Measurements from ENCODE around the gene MLKL. TPM values are rescaled to one million over a fixed set of nuclear protein-coding genes. Genes with fewer than 3 reads are reported as not detected.

The MLKL gene
- total and polyA plus RNA-seq, 2 of the 13 experiments (the other 11 are each of a cell fraction or from before 2014, with no cell fraction given) = 6.4 to 10.7 TPM

GRCh38 chr16:74700438-74701225 is at the start of gene MLKL (continued):
- TF ChIP-seq CENPT (CRISPR knock-in tag; IDR thresholded peaks at IDR 0.05; ENCODE audit: low read depth) (0 out of 2 replicates have a peak, but pooled peaks have one; percentile 66), GZF1 (CRISPR knock-in tag; IDR thresholded peaks at IDR 0.05) (peak; percentile 80; the same call in 1 of the 2 replicates), ZNF607 (CRISPR knock-in tag; IDR thresholded peaks at IDR 0.05; ENCODE audit: borderline replicate concordance) (0 out of 2 replicates have a peak, but pooled peaks have one; percentile 9), KAT7 (CRISPR knock-in tag; IDR thresholded peaks at IDR 0.05; ENCODE audit: borderline replicate concordance) (peak; percentile 93), DPF2 (CRISPR knock-in tag; IDR thresholded peaks at IDR 0.05; ENCODE audit: borderline replicate concordance, low read depth) (no peak), ZNF510 (CRISPR knock-in tag; IDR thresholded peaks at IDR 0.05; ENCODE audit: low read depth) (peak; percentile 73; the same call in 1 of the 2 replicates), FOSL1 (CRISPR knock-in tag; IDR thresholded peaks at IDR 0.05; ENCODE audit: borderline replicate concordance) (no peak), ZIK1 (CRISPR knock-in tag; IDR thresholded peaks at IDR 0.05; ENCODE audit: borderline replicate concordance, low read depth) (0 out of 2 replicates have a peak, but pooled peaks have one; percentile 50), ZNF567 (CRISPR knock-in tag; IDR thresholded peaks at IDR 0.05; ENCODE audit: borderline replicate concordance) (peak; percentile 89; the same call in 1 of the 2 replicates), ZNF614 (CRISPR knock-in tag; IDR thresholded peaks at IDR 0.05; ENCODE audit: borderline replicate concordance) (peak; percentile 59; the same call in 1 of the 2 replicates), ZBTB26 (CRISPR knock-in tag; IDR thresholded peaks at IDR 0.05; ENCODE audit: borderline replicate concordance) (0 out of 2 replicates have a peak, but pooled peaks have one; percentile 16), HHEX (CRISPR knock-in tag; IDR thresholded peaks at IDR 0.05) (no peak), ZNF317 (CRISPR knock-in tag; IDR thresholded peaks at IDR 0.05) (peak; percentile 59), RFX5 (IDR thresholded peaks at IDR 0.05; ENCODE audit: low read depth, low read length) (no peak), YY1 (IDR thresholded peaks at IDR 0.05; ENCODE audit: insufficient read depth, insufficient replicate concordance, low read depth, low read length) (peak; percentile 43), NR0B2 (CRISPR knock-in tag; IDR thresholded peaks at IDR 0.05) (peak; percentile 94), ZNF678 (CRISPR knock-in tag; IDR thresholded peaks at IDR 0.05) (no peak), ZNF672 (CRISPR knock-in tag; IDR thresholded peaks at IDR 0.05) (no peak)
- TF ChIP-seq, protein P1, sequence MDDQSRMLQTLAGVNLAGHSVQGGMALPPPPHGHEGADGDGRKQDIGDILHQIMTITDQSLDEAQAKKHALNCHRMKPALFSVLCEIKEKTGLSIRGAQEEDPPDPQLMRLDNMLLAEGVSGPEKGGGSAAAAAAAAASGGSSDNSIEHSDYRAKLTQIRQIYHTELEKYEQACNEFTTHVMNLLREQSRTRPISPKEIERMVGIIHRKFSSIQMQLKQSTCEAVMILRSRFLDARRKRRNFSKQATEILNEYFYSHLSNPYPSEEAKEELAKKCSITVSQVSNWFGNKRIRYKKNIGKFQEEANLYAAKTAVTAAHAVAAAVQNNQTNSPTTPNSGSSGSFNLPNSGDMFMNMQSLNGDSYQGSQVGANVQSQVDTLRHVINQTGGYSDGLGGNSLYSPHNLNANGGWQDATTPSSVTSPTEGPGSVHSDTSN (CRISPR knock-in tag; IDR thresholded peaks at IDR 0.05; ENCODE audit: borderline replicate concordance) = no peak
- TF ChIP-seq, protein P2, sequence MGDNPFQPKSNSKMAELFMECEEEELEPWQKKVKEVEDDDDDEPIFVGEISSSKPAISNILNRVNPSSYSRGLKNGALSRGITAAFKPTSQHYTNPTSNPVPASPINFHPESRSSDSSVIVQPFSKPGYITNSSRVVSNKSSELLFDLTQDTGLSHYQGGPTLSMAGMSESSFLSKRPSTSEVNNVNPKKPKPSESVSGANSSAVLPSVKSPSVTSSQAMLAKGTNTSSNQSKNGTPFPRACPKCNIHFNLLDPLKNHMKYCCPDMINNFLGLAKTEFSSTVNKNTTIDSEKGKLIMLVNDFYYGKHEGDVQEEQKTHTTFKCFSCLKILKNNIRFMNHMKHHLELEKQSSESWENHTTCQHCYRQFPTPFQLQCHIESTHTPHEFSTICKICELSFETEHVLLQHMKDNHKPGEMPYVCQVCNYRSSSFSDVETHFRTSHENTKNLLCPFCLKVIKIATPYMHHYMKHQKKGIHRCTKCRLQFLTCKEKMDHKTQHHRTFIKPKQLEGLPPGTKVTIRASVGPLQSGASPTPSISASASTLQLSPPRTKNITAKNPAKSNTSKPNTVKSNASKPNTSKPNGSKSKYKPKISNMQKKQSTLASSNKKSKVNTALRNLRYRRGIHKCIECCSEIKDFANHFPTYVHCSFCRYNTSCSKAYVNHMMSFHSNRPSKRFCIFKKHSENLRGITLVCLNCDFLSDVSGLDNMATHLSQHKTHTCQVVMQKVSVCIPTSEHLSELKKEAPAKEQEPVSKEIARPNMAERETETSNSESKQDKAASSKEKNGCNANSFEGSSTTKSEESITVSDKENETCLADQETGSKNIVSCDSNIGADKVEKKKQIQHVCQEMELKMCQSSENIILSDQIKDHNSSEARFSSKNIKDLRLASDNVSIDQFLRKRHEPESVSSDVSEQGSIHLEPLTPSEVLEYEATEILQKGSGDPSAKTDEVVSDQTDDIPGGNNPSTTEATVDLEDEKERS (CRISPR knock-in tag; IDR thresholded peaks at IDR 0.05) = peak; percentile 82; the same call in 1 of the 2 replicates
- TF ChIP-seq, protein P3, sequence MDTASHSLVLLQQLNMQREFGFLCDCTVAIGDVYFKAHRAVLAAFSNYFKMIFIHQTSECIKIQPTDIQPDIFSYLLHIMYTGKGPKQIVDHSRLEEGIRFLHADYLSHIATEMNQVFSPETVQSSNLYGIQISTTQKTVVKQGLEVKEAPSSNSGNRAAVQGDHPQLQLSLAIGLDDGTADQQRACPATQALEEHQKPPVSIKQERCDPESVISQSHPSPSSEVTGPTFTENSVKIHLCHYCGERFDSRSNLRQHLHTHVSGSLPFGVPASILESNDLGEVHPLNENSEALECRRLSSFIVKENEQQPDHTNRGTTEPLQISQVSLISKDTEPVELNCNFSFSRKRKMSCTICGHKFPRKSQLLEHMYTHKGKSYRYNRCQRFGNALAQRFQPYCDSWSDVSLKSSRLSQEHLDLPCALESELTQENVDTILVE (CRISPR knock-in tag; IDR thresholded peaks at IDR 0.05) = peak; percentile 84

Data from HepG2 (cell line).